ENCODE results near the gene MUC5AC.

GRCh38 chr11:1120532-1121330 lies 37.0 kb upstream of the MUC5AC start:
- no peak for TF ChIP-seq CTCF (IDR thresholded peaks at IDR 0.05 in 4 of 5, conservative IDR thresholded peaks at IDR 0.05 in 1 of 5)
- TF ChIP-seq POLR2A (IDR thresholded peaks at IDR 0.05): no peak

All from gastrocnemius medialis (tissue), 4 donors.